Activated CD4-positive, CD25-positive, alpha-beta regulatory T cell (primary cell): Measurements from ENCODE around the gene MYL9.
"Not testable (repeated sequence)": the region's sequence is repeated elsewhere in the genome, so short reads cannot be mapped to it uniquely, and the experiment has no call there.

ENCODE experiments used
- DNase-seq, 4 experiments: peaks; one replicate each; lab custom pipeline; 2025; lab: John Stamatoyannopoulos, UW

The MYL9 gene

GRCh38 chr20:36541227-36541767 lies at the start of gene MYL9:
MYL9 (plus strand) TSS chr20:36541519; CDS start chr20:36544885, 3,366 bp downstream.
- DNase-seq = peak in 1 of 4 experiments; percentile 8

DNA sequence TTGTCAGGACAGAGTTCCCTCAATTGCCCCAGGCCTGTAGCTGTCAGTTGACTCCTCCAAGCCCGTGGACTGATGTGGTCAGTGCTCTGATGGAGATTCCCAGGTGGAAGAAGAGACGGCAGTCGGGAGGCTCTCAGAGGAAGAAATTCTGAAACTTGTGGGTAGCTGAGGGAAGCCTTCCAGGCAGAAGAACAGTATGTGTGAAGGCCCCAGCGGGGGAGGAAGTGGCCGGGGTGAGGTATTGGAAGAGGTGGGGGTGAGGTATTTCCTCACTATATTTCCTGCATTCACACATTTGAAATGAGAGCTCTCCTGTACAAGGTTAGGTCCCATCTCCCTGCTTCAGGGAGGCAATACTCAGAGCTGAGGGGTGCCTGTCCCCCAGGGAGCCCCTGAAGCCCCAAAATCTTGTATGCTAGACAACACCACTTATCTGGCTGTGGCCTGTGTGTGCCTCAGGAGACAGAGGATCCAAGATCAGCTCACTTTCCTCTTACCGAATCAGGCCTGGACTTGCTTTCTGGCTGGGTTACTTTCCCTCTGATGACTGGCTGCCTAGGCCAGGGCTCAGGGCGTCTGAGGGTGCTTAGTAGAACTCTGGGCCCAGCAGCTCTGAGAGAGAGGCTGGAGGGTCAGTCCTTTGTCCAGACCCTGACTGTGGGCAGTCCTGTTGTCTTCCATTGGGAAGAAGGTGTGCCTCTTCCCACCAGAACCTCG lies 49.3 kb upstream of the MYL9 start:
- DNase-seq = peak in 2 of 4 experiments; percentile 18 to 45

DNA sequence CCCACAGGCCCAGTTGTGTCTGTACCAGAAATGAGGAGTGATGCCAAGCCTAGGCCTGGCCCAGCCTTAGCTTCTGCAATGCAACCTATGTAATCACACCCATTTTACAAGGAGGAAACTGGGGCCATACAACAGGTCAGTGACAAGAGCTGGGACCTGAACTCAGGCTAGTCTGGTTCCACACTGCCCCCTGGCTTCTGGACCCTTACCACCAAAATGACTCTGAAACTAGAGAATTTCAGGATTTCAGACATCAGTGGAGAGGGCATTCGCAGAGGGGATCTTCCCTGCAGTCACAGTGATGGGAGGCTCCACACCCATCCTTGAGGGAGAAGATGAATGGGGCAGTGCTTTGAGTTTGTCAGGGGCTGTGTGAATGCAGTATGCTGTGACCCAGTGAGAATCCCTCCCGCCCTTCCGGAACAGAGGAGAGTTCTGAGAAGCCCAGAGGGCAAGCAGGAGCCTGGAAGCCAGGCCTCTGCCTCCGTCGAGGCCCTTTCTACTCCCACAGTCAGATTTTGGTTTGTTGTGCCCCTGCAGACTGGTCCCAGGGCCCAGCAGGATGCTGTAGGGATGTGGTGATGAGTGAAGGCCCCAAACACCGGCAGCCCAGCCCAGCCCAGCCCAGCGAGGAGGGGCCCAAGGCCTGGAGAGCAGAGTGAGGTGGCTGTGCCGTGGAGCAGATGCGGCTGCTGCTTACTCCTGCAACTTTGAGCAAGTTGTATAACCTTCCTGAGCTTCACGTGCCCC lies 48.1 kb upstream of the MYL9 start:
- no peak for DNase-seq

DNA sequence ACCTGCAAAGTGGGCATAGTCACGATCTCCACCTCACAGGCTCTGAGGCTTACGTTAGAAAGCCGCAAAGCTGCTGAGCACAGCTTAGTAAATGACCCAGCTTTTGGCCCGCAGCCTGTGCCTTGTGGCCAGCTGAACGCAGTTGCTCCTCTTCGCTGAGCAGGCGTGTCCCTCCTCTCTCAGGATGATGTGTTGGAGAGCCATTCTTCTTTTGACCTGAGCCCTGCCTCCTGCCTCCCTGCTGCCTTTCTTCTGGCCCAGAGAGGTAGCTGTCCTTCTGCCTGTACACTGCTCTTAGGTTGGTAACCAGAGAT lies 47.6 kb upstream of the MYL9 start:
- no peak for DNase-seq

DNA sequence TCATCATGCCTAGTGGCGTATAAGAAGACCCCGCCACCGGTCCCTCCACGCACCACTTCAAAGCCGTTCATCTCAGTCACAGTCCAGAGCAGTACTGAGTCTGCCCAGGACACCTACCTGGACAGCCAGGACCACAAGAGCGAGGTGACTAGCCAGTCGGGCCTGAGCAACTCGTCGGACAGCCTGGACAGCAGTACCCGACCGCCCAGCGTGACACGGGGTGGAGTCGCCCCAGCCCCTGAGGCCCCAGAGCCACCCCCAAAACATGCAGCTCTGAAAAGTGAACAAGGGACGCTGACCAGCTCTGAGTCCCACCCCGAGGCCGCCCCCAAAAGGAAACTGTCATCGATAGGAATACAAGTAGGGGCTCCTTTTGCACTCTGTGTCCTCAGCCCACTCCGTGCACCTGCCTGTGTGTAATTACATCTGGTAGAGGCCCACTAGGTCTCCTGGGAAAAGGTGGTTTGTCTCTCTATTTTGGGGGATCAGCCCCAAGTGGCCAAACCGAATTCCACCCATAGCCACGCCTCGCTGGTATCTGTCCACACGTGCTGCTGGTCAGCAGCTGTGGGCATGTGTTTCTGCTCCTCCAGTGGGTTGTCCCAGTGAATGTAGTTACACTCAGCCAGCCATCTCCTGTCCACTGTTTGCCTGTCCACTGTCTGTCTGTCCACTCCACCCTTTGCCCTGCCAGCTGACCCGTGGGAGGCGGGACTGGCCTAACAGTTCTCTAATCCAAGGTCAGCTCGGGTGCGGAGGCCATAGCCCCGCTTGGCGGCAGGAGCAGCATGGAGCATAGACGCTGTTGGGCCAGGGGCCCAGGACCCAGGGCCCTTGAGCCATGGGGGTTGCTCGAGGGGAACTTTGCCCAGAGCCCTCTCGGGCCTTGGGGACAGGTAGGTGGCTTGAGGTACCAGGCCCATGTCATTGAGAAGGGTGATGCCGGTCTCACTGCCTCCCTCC lies 44.3 kb upstream of the MYL9 start:
- DNase-seq = no peak

DNA sequence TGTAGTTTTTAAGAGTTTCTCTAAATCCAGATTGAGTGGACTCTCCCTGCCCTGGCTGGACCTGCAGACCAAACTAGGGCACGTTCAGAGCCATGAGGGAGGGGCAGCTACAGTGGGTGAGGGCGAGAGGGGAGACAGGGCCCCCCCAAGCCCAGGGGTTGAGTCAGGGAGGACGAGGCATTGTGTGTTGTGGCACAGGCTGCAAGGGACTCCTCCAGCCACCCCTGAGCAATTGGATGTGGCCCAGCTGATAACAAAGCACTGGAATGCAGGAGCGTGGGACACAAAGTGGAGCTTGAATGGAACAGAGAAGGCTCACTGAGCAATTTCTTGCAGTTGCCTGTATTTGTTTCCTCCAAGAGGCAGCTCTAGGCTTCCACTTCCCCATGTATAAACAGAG lies 43.5 kb upstream of the MYL9 start:
- DNase-seq = no peak

GRCh38 chr20:36498386-36499179 lies 42.7 kb upstream of the MYL9 start:
- no peak for DNase-seq

GRCh38 chr20:36499211-36499610 lies 42.1 kb upstream of the MYL9 start:
- DNase-seq = no peak

DNA sequence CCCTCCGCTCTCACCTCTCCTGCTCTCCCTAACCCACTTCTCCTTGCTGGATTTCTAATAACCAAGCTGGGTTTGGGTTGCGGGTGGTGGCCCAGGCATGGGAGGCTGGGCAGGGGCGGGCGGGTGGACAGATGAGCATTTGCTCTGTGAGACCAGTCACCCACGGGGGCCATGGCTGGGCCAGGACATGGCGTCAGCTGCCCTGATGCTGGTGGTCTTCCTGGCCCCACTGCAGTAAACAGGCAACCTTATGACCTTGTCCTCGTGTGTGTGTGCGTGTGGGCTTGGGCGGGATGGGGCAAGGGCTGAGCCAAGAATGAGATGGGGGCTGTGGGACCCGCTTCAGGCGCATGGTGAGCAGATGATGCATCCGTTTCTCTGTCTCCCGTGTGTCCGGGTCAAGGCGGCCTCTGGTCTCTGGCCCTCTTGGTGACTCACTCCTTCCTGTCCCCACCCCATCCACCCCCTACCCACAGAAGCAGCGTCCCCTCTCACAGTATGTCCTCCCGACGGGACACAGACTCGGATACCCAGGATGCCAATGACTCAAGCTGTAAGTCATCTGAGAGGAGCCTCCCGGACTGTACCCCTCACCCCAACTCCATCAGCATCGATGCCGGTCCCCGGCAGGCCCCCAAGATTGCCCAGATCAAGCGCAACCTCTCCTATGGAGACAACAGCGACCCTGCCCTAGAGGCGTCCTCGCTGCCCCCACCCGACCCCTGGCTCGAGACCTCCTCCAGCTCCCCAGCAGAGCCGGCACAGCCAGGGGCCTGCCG lies 41.4 kb upstream of the MYL9 start:
- no peak for DNase-seq

GRCh38 chr20:36501367-36502006 lies 39.8 kb upstream of the MYL9 start:
- DNase-seq = no peak

DNA sequence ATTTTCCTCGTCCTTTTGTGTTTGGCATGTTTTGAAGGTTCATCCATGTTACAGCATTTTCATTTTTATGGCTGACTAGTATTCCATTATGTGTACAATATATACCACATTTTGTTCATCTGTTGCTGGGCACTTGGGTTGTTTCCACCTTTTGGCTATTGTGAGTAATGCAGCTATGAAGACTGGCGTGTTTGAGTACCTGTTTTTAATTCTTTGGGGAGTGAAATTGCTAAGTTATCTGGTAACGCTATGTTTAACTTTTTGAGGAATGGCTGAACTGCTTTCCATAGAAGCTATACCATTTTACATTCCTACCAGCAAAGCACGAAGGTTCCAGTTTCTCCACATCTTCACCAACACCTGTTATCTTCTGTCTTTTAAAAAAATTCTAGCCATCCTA lies 37.0 kb upstream of the MYL9 start:
- DNase-seq = no peak

GRCh38 chr20:36506253-36506652 lies 35.1 kb upstream of the MYL9 start:
- no peak for DNase-seq

- no peak for DNase-seq
Observed at GRCh38 chr20:36507746-36508145, 33.6 kb upstream of the MYL9 start.

DNA sequence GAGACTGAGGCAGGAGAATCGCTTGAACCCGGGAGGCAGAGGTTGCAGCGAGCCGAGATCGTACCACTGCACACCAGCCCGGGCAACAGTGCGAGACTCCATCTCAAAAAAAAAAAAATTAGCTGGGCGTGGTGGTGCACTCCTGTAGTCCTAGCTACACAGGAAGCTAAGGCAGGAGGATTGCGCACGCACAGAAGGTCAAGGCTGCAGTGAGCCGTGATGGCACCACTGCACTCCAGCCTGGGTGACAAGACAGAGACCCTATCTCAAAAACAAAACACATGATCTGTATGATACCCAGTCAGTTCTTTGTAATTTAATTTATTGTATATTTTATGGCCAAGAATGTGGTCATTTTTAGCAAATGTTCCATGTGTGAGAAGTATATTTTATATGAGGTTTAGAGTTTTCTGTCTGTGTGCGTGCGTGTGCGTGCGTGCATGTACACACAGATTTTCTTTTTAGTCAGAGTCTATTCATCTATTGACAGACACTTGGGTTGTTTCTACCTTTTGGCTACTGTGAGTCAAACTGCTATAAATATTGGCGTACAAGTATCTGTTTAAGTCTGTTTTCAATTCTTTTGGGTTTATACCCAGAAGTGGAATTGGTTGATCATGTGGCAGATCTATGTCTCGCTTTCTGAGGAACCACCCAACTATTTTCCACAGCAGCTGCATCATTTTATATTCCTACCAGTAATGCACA lies 22.2 kb upstream of the MYL9 start:
- DNase-seq = no peak

DNA sequence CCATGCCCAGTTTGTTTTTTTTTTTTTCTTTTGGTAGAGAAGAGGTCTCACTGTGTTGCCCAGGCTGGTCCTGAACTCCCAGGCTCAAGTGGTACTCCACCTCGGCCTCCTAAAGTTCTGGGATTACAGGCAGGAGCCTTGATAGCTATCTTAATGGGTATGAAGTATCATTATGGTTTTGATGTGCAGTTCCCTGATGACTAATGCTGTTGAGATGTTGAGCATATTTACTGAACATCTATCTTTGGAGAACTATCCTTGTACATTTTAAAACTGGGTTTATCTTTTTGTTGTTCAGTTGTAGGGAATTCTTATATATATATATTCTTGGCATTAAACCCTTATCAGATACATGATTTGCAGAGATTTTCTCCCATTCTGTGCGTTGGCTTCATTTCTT lies 21.4 kb upstream of the MYL9 start:
- no peak for DNase-seq

- no peak for DNase-seq
Observed at GRCh38 chr20:36521526-36521925, 19.8 kb upstream of the MYL9 start.

GRCh38 chr20:36522412-36522811 lies 18.9 kb upstream of the MYL9 start:
- DNase-seq = not testable (repeated sequence)

DNA sequence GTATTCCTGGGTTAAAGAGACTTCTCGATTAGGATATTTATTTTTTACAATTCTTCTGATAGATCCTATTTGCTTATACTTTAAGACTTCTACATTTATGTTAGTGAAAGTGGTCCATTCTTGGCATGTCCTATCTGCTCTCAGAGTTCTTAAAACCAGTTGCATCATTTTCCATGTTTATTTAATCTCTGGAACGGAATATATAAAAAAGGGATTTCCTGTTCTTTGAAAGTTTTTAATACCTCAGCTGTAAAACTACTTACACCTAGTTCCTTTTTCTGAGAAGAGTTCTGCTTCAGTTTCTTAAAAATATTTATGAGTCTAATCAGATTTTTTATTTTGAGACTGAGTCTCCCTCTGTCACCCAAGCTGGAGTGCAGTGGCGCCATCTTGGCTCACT lies 18.0 kb upstream of the MYL9 start:
- DNase-seq = no peak

DNA sequence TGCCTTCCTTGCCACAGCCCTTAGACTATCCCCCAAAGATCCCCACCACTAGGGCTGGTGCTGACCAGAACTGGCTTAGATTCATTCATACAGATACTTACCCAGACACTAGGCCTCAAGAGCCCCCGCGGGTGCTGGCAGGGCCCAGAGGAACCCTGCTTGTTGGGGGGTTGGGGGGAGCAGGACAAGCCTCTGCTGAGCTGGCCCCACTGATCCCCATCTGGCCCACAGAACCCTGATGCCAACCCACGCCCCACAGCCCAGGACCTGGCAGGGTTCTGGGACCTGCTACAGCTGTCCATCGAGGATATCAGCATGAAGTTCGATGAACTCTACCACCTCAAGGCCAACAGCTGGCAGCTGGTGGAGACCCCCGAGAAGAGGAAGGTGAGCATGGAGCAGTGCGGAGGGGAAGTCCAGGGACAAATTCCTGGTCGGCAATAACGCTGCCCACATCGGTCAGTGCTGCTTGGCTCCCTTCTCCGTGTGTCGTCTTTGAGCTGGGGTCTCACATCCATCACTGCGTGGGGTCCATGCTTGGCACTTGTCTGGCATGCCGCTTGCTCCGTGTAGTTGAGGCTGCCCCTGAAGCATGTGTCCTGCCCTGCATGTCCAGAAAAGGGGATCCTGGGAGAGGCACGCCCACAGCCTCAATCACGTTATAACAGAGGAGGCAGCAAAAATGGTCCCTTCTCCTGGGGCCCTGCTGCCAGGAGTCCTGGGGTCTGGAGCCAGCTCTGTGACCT lies 15.5 kb upstream of the MYL9 start:
- DNase-seq = no peak
